Colonic mucosa (tissue), 4 donors: ENCODE measurements around the gene TASP1. TPM values are rescaled to one million over a fixed set of nuclear protein-coding genes. Genes with fewer than 3 reads are reported as not detected.
A peak's percentile ranks its signal among the peaks of the same experiment; 100 is the strongest.

ENCODE experiments used
- DNase-seq: peaks from one replicate; pipeline ENCODE4 v3.0.0-alpha.2; 2020
- H3K27ac ChIP-seq: fragments of 200-600 bp; one replicate; pipeline ENCODE4 v1.8.0; 2021
- H3K27me3 ChIP-seq: fragments of 200-600 bp; one replicate; pipeline ENCODE4 v1.8.0; 2021
- H3K36me3 ChIP-seq: fragments of 200-600 bp; one replicate; pipeline ENCODE4 v1.8.0; 2021
- H3K4me1 ChIP-seq: fragments of 200-600 bp; one replicate; pipeline ENCODE4 v1.8.0; 2021; ENCODE audit warnings: mild to moderate bottlenecking
- H3K4me3 ChIP-seq: fragments of 200-600 bp; one replicate; pipeline ENCODE4 v1.8.0; 2021
- H3K9ac ChIP-seq, 2 donors: one replicate each; pipeline ENCODE4 v1.7.0; 2013; ENCODE audit warnings: control low read depth in 2 of 2, low read depth in 2 of 2, low read length in 2 of 2
- H3K9me3 ChIP-seq: fragments of 200-600 bp; one replicate; pipeline ENCODE4 v1.8.0; 2021
- CTCF ChIP-seq: fragments of 200-600 bp; IDR thresholded peaks from one replicate; pipeline ENCODE4 v1.8.0; 2022; ENCODE audit warnings: antibody characterized with exemption, mild to moderate bottlenecking
- intact Hi-C: fragments of 100-400 bp; cut with DNase I; formaldehyde crosslinking; loops from one replicate; pipeline ENCODE4 v1.14.1; 2022
- total RNA-seq, 2 donors: library from RNA; stranded (reverse); fragmentation: NEBNext Ultra II Directional in 1 of 2; extraction: Animal tissue kit (Norgen Biotek cat#: 25700) in 1 of 2; gene quantifications; one replicate each; pipeline ENCODE4 v1.2.1, GENCODE V29; 2021
- donor health status: healthy.
- donor health status: DM: no; HTN: no; CAD: no.
- donor health status: DM: no; HTN: no; CAD: no.

The TASP1 gene
- total RNA-seq, 2 donors from 2014 or later, result 9.4 to 12.6 TPM

- intact Hi-C loops, result no loop called here
- no peak for DNase-seq
- no peak for TF ChIP-seq CTCF
- Histone ChIP-seq H3K4me3 (no peak overlapping the region), H3K4me1 (no peaks in the 10 kb centered on the region), H3K9ac (no peak overlapping the region), H3K36me3 (no peaks in the 10 kb centered on the region), H3K27me3 (no peaks in the 10 kb centered on the region), H3K9me3 (no peaks in the 10 kb centered on the region), H3K27ac (no peak overlapping the region)
Measured at GRCh38 chr20:13464702-13465101, 174.0 kb downstream of the TASP1 start.

GRCh38 chr20:13461849-13462458 lies 176.8 kb downstream of the TASP1 start:
- Histone ChIP-seq H3K9ac (no peak overlapping the region), H3K4me1 (no peaks in the 10 kb centered on the region), H3K4me3 (no peak overlapping the region), H3K36me3 (no peaks in the 10 kb centered on the region), H3K27ac (no peak overlapping the region), H3K27me3 (no peaks in the 10 kb centered on the region), H3K9me3 (no peaks in the 10 kb centered on the region)
- no peak for TF ChIP-seq CTCF
- intact Hi-C loops, result no loop called here
- DNase-seq, result no peak

- H3K27ac ChIP-seq, result no peak overlapping the region
- no peaks in the 10 kb centered on the region for H3K27me3 ChIP-seq
- peak; percentile 67 for TF ChIP-seq CTCF
- no peak overlapping the region for H3K4me3 ChIP-seq
- H3K9me3 ChIP-seq, result no peaks in the 10 kb centered on the region
- H3K9ac ChIP-seq, result no peak overlapping the region
- peak; percentile 22 for DNase-seq
- no peaks in the 10 kb centered on the region for H3K4me1 ChIP-seq
- no peaks in the 10 kb centered on the region for H3K36me3 ChIP-seq
- intact Hi-C loops, result loop anchor here (5.0 kb wide), 1 partner anchor 88 kb away; no protein-coding TSS in a partner anchor
Measured at GRCh38 chr20:13458860-13459451, 179.8 kb downstream of the TASP1 start.

GRCh38 chr20:13457487-13457886 lies 181.2 kb downstream of the TASP1 start:
- no peak for TF ChIP-seq CTCF
- H3K9ac ChIP-seq, result no peak overlapping the region
- H3K4me3 ChIP-seq, result no peak overlapping the region
- no peak for DNase-seq
- H3K27me3 ChIP-seq, result no peaks in the 10 kb centered on the region
- no peaks in the 10 kb centered on the region for H3K9me3 ChIP-seq
- no peaks in the 10 kb centered on the region for H3K4me1 ChIP-seq
- no peak overlapping the region for H3K27ac ChIP-seq
- no peaks in the 10 kb centered on the region for H3K36me3 ChIP-seq
- intact Hi-C loops, result loop anchor here (5.0 kb wide), 1 partner anchor 90 kb away; no protein-coding TSS in a partner anchor

GRCh38 chr20:13455713-13456112 lies 183.0 kb downstream of the TASP1 start:
- no peaks in the 10 kb centered on the region for H3K9me3 ChIP-seq
- no peaks in the 10 kb centered on the region for H3K36me3 ChIP-seq
- no peak overlapping the region for H3K4me3 ChIP-seq
- no peaks in the 10 kb centered on the region for H3K27me3 ChIP-seq
- DNase-seq, result no peak
- H3K27ac ChIP-seq, result no peak overlapping the region
- intact Hi-C loops, result loop anchor here (5.0 kb wide), 1 partner anchor 92 kb away; no protein-coding TSS in a partner anchor
- no peak overlapping the region for H3K9ac ChIP-seq
- H3K4me1 ChIP-seq, result no peaks in the 10 kb centered on the region
- no peak for TF ChIP-seq CTCF
